Fibroblast of the conjunctiva (primary cell): ENCODE data around the gene MIR17HG.
"Not testable (repeated sequence)": the region's sequence is repeated elsewhere in the genome, so short reads cannot be mapped to it uniquely, and the experiment has no call there.

Source experiments
- DNase-seq: peaks from one replicate; pipeline ENCODE4 v3.0.0-alpha.2; 2010; ENCODE audit warnings: low read depth

The MIR17HG gene

DNA sequence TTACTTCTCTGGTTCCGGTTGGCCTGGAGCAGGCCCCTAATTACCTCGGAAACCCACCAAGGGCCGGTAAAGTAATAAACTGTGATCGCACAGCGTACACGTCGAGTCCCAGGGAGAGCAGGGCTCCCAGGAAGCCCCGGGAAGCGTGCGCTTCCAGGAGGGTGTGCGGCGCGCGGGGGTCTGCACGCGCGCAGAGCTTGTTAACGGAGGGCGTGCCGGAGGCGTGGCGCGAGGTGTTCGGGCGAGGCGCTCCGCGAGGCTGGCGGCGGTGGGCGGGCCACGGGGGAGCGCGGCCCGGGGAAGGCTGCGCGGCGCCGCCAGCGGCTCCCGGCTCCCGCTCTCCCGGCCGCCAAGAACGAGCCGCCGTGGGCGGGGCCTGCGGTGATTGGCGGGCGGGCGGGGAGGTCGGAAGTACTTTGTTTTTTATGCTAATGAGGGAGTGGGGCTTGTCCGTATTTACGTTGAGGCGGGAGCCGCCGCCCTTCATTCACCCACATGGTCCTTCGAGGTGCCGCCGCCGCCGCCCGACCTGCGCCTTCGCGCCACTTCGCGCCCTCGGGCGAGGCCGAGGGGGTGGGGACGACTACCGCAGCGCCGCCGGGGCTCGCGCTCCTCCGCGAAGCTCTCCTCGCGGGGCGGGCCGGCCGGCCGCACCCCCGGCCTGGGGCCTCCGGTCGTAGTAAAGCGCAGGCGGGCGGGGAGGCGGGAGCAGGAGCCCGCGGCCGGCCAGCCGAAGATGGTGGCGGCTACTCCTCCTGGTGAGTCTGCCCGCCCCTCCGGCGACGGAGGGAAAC, at the start of gene MIR17HG:
Gene MIR17HG (plus strand): TSS at position 486 of the 794 bp plus-strand sequence.
- DNase-seq, result peak; percentile 73

DNA sequence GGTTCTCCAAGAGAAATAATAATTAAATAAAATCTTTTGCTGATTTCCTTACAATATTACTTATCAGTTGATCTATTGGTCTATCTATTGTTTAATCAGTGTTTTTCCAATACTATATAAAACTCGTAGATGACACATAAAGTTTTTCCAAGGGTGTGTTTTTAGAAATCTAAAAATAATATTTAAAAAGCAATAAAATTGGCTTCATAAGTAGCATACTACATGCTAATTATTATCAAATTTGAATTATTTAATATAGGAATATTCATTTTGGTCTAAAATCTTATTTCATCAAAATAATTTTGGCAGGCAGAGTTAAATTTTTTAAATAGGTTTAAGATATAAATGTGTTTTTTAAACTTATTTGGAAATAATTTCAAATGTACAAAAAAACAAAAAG, 49.4 kb upstream of the MIR17HG start:
- DNase-seq, result no peak

DNA sequence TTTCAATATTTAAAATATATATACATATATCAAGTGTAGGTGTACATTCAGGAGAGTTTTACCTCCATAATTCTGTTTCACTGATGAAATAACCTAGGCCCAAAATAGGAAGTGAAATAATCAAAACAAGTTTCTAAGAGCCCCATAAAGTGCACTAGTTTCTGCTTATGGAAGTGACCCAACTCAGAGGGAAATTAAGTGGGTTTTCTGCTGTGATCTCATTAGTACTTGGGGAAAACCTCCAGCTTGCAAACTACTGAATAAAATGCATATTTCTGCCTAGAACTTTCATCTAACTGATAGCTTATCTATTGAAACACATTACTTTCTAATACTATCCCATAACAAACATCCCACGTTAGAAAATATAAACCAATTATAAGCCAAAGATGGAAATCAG, 45.4 kb upstream of the MIR17HG start:
- no peak for DNase-seq

DNA sequence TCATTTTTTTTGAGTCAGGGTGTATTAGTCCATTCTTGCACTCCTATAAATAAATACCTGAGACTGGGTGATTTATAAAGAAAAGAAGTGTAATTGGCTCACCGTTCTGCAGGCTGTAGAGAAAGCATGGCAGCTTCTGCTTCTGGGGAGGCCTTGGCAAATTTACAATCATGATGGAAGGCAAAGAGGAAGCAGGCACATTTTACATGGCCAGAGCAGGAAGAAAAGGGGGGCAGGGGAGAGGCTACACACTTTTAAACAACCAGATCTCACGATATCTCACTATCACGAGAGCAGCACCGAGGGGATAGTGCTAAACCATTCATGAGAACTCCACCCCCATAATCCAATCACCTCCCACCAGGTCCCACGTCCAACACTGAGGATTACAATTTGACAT, 44.5 kb upstream of the MIR17HG start:
- no peak for DNase-seq

DNA sequence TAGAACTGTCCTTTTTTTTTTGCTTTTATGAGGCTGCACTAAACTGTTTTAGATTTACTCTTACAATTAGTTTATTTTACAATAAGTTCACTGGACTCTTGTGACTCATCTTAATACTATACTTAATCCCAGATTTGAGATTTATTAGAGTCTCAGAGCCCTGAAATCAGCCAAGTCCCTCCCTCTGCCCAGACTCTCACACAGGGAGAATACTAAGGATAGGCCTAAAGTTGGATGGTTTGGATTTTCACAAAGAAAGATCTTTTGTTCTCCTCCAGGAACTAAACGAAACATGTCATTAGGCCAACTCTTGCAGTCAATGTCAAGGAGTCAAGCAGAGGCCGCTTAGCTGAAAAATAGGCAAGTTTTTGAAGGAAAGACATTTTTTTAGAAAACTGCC, 42.7 kb upstream of the MIR17HG start:
- DNase-seq, result no peak

DNA sequence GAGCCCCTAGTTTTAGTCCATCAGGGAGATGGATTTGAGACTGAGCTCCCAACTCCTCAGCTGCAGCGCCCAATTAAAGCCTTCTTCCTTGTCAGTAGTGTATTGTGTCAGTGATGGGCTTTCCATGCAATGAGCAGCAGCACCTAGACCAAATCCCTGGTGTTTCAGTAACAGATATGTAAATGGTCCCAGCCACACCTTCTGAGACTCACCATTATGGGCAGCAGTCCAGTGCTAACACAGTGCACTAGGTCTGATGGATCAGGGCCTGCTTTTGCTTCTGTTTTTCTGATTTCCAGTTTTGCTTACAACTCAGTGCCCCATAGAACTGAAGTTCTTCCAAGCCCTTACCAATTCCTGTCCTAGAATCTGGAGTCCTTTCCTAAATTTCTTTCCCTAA, 41.8 kb upstream of the MIR17HG start:
- no peak for DNase-seq

DNA sequence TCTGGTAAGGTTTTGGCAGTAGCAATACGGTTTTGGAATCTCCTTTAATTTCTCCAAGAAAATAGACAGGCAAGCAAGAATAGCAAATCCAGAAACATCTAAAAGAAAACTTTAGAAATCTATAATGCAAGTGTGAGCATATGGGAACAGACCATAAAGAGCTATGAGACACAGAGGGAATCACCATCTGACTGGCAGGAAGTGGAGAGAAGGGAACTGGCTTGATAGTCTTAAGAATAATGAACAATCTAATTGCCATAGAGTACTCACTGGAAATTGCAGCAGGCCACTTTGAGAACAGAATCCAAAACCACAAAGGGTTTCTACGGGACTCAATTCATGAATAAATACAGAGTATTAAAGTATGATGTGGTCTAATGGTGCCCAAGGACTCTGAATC, 39.6 kb upstream of the MIR17HG start:
- no peak for DNase-seq

DNA sequence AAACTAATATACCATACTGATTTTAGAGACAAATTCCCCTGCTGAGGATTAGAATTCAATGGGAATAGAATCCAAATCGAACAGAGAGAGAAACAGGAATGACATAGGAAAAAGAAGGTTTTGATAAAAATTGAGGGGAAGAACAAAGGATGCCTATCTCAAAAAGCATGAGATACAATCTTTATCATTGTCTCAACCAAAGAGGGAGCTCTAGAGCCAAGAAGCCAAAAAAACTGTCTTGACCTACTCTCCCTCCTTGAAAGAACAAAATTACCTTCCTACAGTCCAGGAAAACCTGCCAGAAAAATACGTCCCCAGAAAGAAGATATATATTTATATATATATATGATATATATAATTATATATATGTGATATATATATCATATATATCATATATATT, 39.2 kb upstream of the MIR17HG start:
- DNase-seq, result no peak

DNA sequence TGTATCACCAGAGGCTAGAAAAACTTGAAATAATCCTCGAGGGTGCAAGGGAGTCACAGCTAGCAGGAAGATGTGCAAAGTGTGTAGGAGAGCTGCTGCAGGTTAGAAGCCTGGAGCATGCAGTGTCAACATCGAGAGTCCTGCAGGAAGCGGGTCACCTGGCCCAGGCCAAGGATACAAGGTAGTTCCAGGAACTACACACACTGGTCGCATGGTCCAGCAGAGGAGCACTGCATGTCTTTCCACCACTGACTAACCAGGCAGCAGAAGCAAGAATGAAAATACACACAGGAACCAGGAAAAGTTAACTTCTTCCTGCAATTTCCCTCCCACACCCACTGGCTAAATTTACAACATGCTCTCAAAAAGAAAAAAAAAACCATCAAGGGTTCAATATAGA, 36.0 kb upstream of the MIR17HG start:
- no peak for DNase-seq

DNA sequence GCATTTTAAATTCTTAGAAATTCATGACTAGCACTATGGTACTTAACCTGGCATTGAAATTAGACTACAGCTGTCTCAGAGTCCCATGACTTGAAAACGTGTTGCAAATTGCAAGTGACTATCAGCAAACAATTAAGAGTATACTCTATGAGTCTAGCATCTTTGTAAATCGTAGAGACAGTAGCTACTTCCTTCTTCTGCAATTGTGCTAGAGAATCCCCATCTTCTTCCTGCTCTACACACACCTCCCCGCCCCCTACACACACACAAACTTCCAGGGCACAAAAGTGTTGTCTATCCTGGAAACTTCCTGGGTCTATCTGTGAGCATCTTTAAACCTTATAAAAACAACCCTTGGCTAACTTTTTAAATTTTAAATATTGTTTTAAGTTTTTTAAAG, 35.2 kb upstream of the MIR17HG start:
- no peak for DNase-seq

DNA sequence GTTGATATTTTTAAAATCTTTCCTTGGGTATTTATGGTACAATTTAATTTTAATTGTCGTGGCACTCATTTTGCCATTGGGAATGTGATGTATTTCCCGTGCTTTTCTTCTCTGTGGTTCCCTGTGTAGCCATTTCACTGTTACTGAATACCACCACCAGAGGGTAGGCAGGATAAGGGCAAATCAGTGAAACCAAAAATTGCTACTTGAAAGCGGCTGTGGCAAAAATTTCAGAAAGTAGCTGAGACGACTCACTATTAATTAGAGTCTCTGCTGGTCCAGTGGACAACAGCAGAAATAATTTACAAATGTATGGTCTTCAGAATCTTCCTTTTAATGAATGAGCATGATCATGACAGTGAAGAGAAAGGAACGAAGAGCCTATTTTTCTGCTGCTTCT, 34.4 kb upstream of the MIR17HG start:
- DNase-seq, result no peak

DNA sequence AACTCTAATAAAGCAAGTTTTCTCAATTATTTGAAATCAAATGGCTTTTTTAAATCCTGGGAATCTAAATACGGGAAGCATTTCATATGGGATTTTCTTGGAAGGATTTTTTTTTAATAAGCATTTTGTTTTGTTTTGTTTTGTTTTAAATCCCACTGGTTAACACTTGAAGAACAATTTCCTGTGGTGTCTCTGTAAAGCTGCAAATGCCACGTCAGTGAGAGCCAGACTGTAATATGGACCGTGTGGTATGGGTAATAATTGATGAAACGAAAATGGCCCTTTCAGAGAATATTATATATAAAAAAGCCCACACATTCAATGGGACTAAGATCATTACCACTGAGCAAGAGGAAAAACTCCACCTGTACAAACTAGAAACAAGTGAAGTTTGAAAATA, 33.9 kb upstream of the MIR17HG start:
- DNase-seq, result no peak

DNA sequence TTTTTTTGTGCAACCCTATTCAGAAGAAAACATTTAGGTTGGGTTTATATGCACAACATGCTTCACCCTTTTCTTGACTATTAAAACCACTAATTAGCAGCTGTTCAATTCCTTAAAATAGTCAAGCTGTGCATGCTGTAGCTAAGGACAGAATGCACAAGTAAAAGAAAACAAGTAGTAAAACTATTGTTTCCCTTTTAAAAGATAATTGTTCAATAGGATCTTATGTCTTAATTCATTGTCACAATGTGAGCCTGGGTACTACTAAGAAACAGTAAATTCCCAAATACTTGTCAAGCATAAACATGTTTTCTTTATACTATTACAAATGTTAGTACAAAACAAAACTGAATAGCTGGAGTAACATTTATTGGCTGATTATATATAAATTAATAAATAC, 32.6 kb upstream of the MIR17HG start:
- no peak for DNase-seq

DNA sequence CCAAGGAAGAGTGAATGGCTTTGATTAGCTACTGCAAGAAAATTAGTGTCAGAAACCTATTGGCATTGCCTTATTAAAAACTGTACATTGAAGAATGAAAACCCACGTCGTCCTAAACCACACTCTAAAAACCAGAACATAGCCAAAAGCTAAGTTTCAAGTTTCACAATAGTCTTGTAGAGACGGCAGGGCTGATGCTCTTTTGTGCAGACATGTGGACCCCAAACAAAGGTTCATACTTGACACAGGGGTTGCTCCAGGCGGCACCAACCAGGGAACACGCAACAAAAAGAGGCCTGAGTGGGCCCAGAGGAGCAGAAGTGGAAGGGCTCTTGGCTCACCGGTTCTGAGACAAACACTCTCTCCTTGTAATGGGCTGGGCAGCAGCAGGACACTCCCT, 28.6 kb upstream of the MIR17HG start:
- no peak for DNase-seq

DNA sequence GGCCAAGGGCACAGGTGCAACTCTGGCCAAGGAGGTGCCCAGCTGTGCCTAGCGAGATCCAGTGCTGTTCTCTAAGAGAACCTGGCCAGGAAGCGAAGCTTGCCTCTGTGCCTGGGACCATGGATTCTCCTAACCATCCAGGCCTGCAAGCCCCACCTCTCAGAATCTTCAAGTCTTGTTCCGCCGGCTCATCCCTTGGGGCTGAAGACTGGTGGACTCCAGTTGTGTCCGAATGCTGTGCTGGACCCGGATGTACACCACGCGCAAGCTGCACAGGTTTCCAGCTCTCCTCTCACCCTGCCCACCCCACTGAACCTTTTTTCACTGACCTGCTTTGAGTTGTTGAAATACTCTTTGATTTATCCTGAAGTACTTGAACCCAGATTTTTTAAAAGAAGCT, 27.5 kb upstream of the MIR17HG start:
- DNase-seq, result no peak

DNA sequence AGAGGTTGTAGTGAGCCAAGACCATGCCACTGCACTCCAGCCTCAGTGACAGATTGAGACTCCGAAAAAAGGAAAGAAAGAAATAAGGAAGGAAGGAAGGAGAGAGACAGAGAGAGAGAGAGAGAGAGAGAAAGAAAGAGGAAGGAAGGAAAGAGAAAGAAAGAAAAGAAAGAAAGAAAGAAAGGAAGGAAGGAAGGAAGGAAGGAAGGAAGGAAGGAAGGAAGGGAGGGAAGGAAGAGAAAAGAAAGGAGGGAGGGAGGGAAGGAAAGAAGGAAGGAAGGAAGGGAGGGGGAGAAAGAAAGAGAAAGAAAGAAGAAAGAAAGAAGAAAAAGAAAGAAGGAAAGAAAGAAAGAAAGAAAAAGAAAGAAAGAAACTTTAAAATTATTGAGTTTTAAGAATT, 26.5 kb upstream of the MIR17HG start:
- DNase-seq, result not testable (repeated sequence)

DNA sequence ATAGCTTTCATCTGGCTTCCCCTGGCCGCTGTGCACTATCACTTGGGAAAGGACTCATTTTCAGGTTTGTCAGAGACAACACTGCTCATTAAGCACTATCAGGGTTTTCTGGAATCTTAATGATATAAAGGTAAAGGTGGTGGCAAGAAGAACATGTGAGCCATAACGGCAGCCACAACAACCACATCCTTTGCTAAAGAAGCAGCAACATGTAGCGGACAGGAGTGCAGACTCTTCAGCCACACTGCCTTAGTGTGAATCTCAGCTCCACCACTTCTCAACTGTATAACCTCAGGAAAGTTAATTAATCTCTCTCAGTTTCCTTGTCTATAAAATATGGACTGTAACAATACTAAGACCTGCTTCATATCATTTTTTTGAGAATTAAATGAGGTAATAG, 24.1 kb upstream of the MIR17HG start:
- no peak for DNase-seq

DNA sequence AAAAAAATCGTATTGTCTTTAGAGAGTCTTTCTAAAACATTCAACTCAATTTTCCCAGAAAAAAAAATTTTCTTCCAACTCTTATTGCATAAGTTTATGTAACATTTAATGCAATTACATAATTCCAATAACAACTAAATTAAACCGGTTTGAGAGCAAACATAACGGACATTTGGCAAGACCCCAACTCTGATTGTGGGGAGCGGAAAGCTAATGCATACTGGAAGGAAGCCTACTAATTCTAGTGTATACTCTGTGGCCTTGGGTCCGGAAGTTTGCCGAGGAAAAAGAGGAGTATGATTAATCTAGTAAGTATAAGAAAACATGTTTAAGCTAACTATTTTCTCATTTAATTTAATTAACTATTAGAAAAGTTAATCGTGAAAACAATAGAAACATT, 21.3 kb upstream of the MIR17HG start:
- DNase-seq, result no peak

DNA sequence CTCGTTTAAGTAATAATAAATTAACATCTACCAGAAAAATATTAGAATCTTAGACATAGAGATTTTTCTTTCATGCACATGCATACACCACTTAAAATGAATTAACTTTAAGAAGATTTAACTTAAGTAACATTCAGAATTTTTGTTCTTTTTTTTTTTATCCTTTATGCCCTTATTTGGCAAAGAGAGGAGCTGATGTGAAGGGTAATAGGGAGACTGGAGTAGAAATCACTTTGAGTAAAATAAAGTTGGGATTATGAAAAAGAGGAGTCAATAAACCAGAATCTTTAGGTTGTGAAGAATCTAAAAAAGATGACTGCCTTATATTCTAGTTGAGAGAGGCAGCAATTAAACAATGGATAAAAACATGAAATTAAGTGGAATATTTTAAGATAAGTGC, 18.8 kb upstream of the MIR17HG start:
- DNase-seq, result no peak

DNA sequence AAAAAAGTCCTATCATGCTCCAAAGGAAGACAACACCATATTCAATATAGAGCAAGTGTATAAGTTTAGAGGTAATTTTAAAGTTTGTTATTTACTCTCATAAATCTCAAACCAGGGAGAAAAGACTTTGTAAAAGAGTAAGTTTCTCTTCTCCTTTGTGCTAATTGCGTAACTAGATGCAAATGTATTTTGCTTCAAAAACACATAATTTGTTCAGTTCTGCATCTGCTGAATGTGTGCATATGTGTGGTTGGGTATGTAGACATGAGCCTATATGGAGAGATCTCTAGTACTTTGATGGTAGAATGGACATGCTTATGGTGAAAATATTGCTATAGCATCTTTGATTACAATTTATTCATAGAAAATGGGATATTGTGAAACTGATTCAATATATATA, 17.8 kb upstream of the MIR17HG start:
- DNase-seq, result no peak

DNA sequence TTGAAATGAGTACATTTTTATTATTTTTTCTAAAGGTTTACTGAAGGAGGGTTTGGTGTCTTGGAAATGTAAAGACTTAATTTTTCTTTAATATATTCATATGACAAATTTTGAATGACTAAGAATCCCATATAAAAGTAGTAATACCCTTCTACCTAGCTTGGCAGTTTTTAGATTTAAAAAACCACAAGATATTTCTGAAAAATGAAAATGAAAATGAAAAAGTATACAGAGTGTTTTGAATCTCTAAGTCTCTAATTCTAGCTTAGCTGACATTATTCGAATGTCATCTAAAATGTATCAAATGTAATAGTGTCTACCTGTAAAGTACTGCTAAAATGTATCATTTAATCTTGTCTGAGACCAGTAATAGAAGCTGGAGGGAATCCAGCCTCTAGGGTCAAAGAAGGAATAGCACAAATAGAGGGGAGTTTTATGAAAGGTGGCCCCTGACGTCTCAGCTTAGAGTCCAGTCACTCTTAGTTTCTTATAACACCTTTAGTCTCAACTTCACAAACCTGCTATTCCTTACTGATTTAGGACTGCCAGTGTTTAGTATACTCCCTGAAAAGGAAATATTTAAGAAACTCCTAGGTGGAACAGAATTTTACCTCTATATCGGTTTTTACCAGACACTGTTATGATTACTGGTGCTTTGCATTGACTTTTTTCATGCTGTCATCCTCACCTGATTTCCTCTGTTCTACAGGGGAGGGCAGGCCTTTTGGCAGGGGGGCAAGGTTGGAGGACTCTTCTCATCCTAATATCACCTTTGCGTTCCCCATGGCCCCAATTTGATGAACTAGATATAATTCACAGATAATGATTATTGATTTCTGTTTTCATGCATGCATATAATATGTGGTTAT, 16.2 kb upstream of the MIR17HG start:
- no peak for DNase-seq

DNA sequence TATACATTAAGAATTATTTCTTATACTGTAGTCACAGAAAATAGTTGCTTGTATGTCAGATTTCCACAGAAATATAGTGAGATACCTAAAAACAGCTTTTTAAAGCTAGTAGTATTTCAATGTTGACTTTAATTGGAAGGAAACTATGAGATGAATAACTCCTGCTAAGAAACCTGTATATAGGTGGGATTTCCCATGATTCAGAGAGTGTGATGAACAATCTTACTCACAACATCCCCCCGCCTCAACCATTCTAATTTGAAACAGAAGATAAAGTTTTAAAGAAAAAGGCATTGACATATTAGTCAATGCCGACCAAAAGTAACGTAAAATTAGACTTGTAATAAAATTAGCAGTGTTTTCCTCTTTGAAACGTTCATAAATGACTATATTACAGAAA, 1.4 kb upstream of the MIR17HG start:
- DNase-seq, result no peak

DNA sequence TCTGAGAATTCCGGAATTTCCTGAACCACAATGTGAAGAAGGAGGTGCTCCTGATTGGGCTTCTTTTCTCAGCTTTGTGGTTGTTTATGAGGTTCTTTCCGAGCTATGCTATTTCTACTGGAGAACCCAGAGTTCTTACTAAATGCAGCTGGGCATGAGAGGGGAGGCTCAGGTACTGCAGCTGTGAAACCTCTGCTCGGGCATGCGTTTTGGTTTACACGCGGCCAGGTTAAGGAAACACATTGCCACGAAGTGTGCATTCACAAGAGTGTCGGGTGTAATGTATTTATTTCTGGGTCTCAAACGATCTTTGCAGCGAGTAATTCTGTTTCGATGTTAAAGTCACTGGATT, 661 bp upstream of the MIR17HG start:
- DNase-seq, result no peak
